SK-N-SH (cell line): ENCODE measurements around the gene TKT. TPM values are rescaled to one million over a fixed set of nuclear protein-coding genes. Genes with fewer than 3 reads are reported as not detected.
A peak's percentile ranks its signal among the peaks of the same experiment; 100 is the strongest.
"Not testable (repeated sequence)": the region's sequence is repeated elsewhere in the genome, so short reads cannot be mapped to it uniquely, and the experiment has no call there.

ENCODE experiments used
- CTCF ChIA-PET: fragments of 300-600, 350-600 bp; formaldehyde crosslinking; extraction: SDS; loops from one replicate; lab custom pipeline; 2021; lab: Yijun Ruan, JAX
- POLR2A ChIA-PET: fragments of 350-600 bp; sonication (Branson Sonifier 250); formaldehyde crosslinking; extraction: SDS; loops from one replicate; lab custom pipeline; 2020; ENCODE audit warnings: antibody characterized with exemption, inconsistent platforms; lab: Yijun Ruan, JAX
- DNase-seq: peaks from one replicate; pipeline ENCODE4 v3.0.0; 2012
- H2AFZ ChIP-seq: fragments of 200-600 bp; sonication (generic); 2 replicates; pipeline ENCODE4 v1.8.1; 2016; ENCODE audit warnings: antibody characterized with exemption, mild to moderate bottlenecking, low read depth
- H3F3A ChIP-seq: fragments of 200-600 bp; sonication (generic); replicated peaks from 2 replicates; pipeline ENCODE3; 2016; ENCODE audit warnings: antibody characterized with exemption, mild to moderate bottlenecking; ENCODE audit not compliant: insufficient read depth
- H3K27ac ChIP-seq, 2 experiments: fragments of 200-500 bp in 1 of 2; fragments of 200-600 bp in 1 of 2; sonication (Bioruptor generic) in 1 of 2; sonication (generic), shearing (Covaris generic) in 1 of 2; 2 replicates each; pipeline versions ENCODE4 v1.5.1 to v1.6.1; 2014 to 2016; ENCODE audit warnings: low read depth in 2 of 2, inconsistent platforms in 1 of 2, low read length in 1 of 2, mild to moderate bottlenecking in 1 of 2, mixed read lengths in 1 of 2
- H3K27me3 ChIP-seq: fragments of 200-600 bp; sonication (generic), shearing (Covaris generic); 2 replicates; pipeline ENCODE4 v1.6.1; 2016; ENCODE audit warnings: mixed run types; ENCODE audit not compliant: insufficient read depth
- H3K36me3 ChIP-seq, 2 experiments: fragments of 200-500 bp in 1 of 2; fragments of 200-600 bp in 1 of 2; sonication (Bioruptor generic) in 1 of 2; sonication (generic) in 1 of 2; replicated peaks in 1 of 2; 2 replicates each; pipeline versions ENCODE3 to v1.5.1; 2014 to 2016; ENCODE audit warnings: low read length in 1 of 2, mild to moderate bottlenecking in 1 of 2; ENCODE audit not compliant: insufficient read depth in 2 of 2, control insufficient read depth in 1 of 2
- H3K4me1 ChIP-seq, 2 experiments: fragments of 200-500 bp in 1 of 2; fragments of 200-600 bp in 1 of 2; sonication (Bioruptor generic) in 1 of 2; sonication (generic), shearing (Covaris generic) in 1 of 2; 2 replicates each; pipeline versions ENCODE4 v1.5.1 to v1.6.1; 2014 to 2016; ENCODE audit warnings: low read depth in 1 of 2, low read length in 1 of 2, mixed run types in 1 of 2; ENCODE audit not compliant: insufficient read depth in 2 of 2, control insufficient read depth in 1 of 2
- H3K4me2 ChIP-seq: fragments of 200-600 bp; sonication (generic), shearing (Covaris generic); 2 replicates; pipeline ENCODE4 v1.6.1; 2017; ENCODE audit warnings: mixed run types
- H3K4me3 ChIP-seq, 2 experiments: fragments of 200-500 bp in 1 of 2; fragments of 200-600 bp in 1 of 2; sonication (Bioruptor generic) in 1 of 2; sonication (generic), shearing (Covaris generic) in 1 of 2; 2 replicates each; pipeline versions ENCODE4 v1.5.1 to v1.8.1; 2014 to 2016; ENCODE audit warnings: low read depth in 2 of 2, inconsistent platforms in 1 of 2, low read length in 1 of 2, mild to moderate bottlenecking in 1 of 2, mixed read lengths in 1 of 2, moderate library complexity in 1 of 2
- H3K79me2 ChIP-seq: fragments of 200-600 bp; sonication (generic); 2 replicates; pipeline ENCODE4 v1.8.1; 2017; ENCODE audit warnings: mild to moderate bottlenecking; ENCODE audit not compliant: insufficient read depth
- H3K9ac ChIP-seq: fragments of 200-600 bp; sonication (generic); 2 replicates; pipeline ENCODE4 v1.6.1; 2017; ENCODE audit warnings: mixed run types
- H3K9me2 ChIP-seq: fragments of 200-600 bp; sonication (generic); 2 replicates; pipeline ENCODE4 v1.6.1; 2017; ENCODE audit warnings: mixed run types
- H3K9me3 ChIP-seq: fragments of 200-600 bp; sonication (generic); 2 replicates; pipeline ENCODE4 v1.6.1; 2017; ENCODE audit warnings: mixed run types, mild to moderate bottlenecking, moderate library complexity
- H4K20me1 ChIP-seq: fragments of 200-600 bp; sonication (generic); 2 replicates; pipeline ENCODE4 v1.6.1; 2017; ENCODE audit warnings: mild to moderate bottlenecking, mixed run types; ENCODE audit not compliant: insufficient read depth
- CTCF ChIP-seq: fragments of 200-600 bp; sonication (generic); IDR thresholded peaks from 2 replicates; pipeline ENCODE4 v1.6.1; 2017; ENCODE audit warnings: antibody characterized with exemption, mild to moderate bottlenecking, moderate library complexity
- ELF1 ChIP-seq: IDR thresholded peaks from 2 replicates; pipeline ENCODE4 v1.4.0; 2012
- GATA2 ChIP-seq: sonication (generic); formaldehyde crosslinking; IDR thresholded peaks from 2 replicates; pipeline ENCODE4 v1.5.0; 2020; ENCODE audit warnings: mild to moderate bottlenecking, missing genetic modification reagents
- RAD21 ChIP-seq: IDR thresholded peaks from 2 replicates; pipeline ENCODE4 v1.6.1; 2012; ENCODE audit warnings: mild to moderate bottlenecking, low read length
- SMC3 ChIP-seq: IDR thresholded peaks from 2 replicates; pipeline ENCODE4 v1.6.1; 2012; ENCODE audit warnings: low read depth, low read length, improper control_type of control experiment
- USF1 ChIP-seq: IDR thresholded peaks from 2 replicates; pipeline ENCODE4 v1.4.0; 2012; ENCODE audit warnings: low read depth, borderline replicate concordance
- ZBTB33 ChIP-seq: IDR thresholded peaks from 2 replicates; pipeline ENCODE4 v1.4.0; 2012; ENCODE audit warnings: low read depth, borderline replicate concordance
- WGBS: methylation state at CpG from one replicate; pipeline ENCODE4 v1.1.6; 2017; ENCODE audit warnings: low lambda C conversion rate; 5-methylcytosine and 5-hydroxymethylcytosine counted together
- polyA plus RNA-seq, 3 experiments: library from polyadenylated mRNA; depleted of rRNA; stranded (reverse); fragments of >200 nt; gene quantifications; 2 replicates each; pipeline ENCODE4 v1.2.3, GENCODE V29; 2012

Gene TKT
- polyA plus RNA-seq, 1 of the 3 experiments (the other 2 are of a cell fraction): 144 TPM

- CTCF ChIA-PET: interaction anchor here (1.1 to 2.7 kb wide), 2 partner anchors 9 to 48 kb away, joined by 3 to 22 read pairs; no protein-coding TSS in a partner anchor
- H3K9me3 ChIP-seq: no peaks in the 10 kb centered on the region
- H3F3A ChIP-seq: peaks cover 26% of the 10 kb centered on the region
Observed at GRCh38 chr3:53300826-53301225, 45.0 kb upstream of the TKT start.

GRCh38 chr3:53299611-53300023 is 43.8 kb upstream of the TKT start:
- CTCF ChIA-PET: interaction anchor here (0.7 to 2.7 kb wide), 13 partner anchors 10 to 411 kb away, joined by 3 to 22 read pairs (median 4); no protein-coding TSS in a partner anchor
- peak; percentile 93 for TF ChIP-seq CTCF
- peak; percentile 65 for TF ChIP-seq SMC3
- TF ChIP-seq RAD21: peak; percentile 88
- TF ChIP-seq USF1: peak; percentile 51; the same call in 1 of the 2 replicates
- H3K79me2 ChIP-seq, H3K4me2 ChIP-seq, H3K9me3 ChIP-seq, H3K4me1 ChIP-seq, H2AFZ ChIP-seq, POLR2A ChIA-PET, H4K20me1 ChIP-seq, H3K9ac ChIP-seq, H3K9me2 ChIP-seq, H3K27me3 ChIP-seq: not testable (repeated sequence)
- WGBS: 55% methylated on average over 5 of the region's 5 CpGs
- peaks cover 24% of the 10 kb centered on the region for H3F3A ChIP-seq
- peak overlapping the region in 1 of 2 experiments; percentile 5; a peak in 1 of 4 replicates for H3K27ac ChIP-seq
- DNase-seq: peak; percentile 59
- peaks cover 35 to 43% of the 10 kb centered on the region in 2 experiments for H3K36me3 ChIP-seq
- H3K4me3 ChIP-seq: peak overlapping the region in 1 of 2 experiments; percentile 6; a peak in 1 of 4 replicates

More at GRCh38 chr3:53300826-53301225, 45.0 kb upstream of the TKT start:
- no peaks in the 10 kb centered on the region for H3K79me2 ChIP-seq
- DNase-seq: no peak
- WGBS: 87% methylated on average over 3 of the region's 3 CpGs
- H3K9me2 ChIP-seq: no peaks in the 10 kb centered on the region
- H3K27me3 ChIP-seq: no peaks in the 10 kb centered on the region
- no peak overlapping the region for H2AFZ ChIP-seq
- POLR2A ChIA-PET: no interaction called here
- H3K9ac ChIP-seq: no peak overlapping the region
- no peaks in the 10 kb centered on the region for H4K20me1 ChIP-seq
- H3K27ac ChIP-seq: no peak overlapping the region
- no peak overlapping the region for H3K4me2 ChIP-seq
- TF ChIP-seq ELF1: no peak
- TF ChIP-seq, all 33 proteins: peak for 0
- Histone ChIP-seq H3K4me1 (no peaks in the 10 kb centered on the region), H3K4me3 (no peak overlapping the region), H3K36me3 (peaks cover 32 to 48% of the 10 kb centered on the region in 2 experiments)

DNA sequence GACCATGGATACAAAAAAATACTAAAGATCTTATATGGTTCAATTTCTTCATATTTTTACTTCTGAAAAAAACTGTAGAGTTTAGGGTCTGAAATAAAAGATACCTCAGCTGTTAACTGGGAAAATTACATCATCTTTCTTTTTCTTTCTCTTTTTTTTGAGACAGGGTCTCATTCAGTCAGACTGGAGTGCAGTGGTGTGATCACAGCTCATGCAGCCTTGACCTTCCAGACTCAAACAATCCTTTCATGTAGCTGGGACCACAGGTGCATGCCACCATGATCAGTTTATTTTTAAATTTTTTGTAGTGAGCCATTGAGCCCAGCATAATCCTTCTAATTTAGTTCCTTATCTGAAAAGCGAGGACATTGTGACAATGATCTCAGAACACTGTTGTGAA is 39.6 kb upstream of the TKT start:
- peaks cover 34 to 37% of the 10 kb centered on the region in 2 experiments for H3K36me3 ChIP-seq
- CTCF ChIA-PET: interaction anchor here (1.7 kb wide), 1 partner anchor 9 kb away, joined by 4 read pairs; no protein-coding TSS in a partner anchor
- H3K79me2 ChIP-seq: no peaks in the 10 kb centered on the region
- POLR2A ChIA-PET: interaction anchor here (0.7 kb wide), 1 partner anchor 416 kb away, joined by 3 read pairs; no protein-coding TSS in a partner anchor
- H3K9ac ChIP-seq: no peak overlapping the region
- peaks cover 8% of the 10 kb centered on the region for H3F3A ChIP-seq
- no peak overlapping the region for H3K4me3 ChIP-seq
- DNase-seq: no peak
- no peaks in the 10 kb centered on the region for H3K9me2 ChIP-seq
- no peak overlapping the region for H2AFZ ChIP-seq
- H3K4me2 ChIP-seq: no peak overlapping the region
- 100% methylated on average over 1 of the region's 1 CpG for WGBS
- peaks cover 0 to 3% of the 10 kb centered on the region in 2 experiments; a peak in 1 of 4 replicates for H3K4me1 ChIP-seq
- no peak overlapping the region for H3K27ac ChIP-seq
- TF ChIP-seq ZBTB33 (no peak), GATA2 (CRISPR knock-in tag) (peak; percentile 14; the same call in 1 of the 2 replicates)
- H3K9me3 ChIP-seq: no peaks in the 10 kb centered on the region
- H4K20me1 ChIP-seq: no peaks in the 10 kb centered on the region
- H3K27me3 ChIP-seq: no peaks in the 10 kb centered on the region
